Neural progenitor cell (in vitro differentiated cells): ENCODE results near the gene HERC2.

ENCODE experiments used
- EZH2 ChIP-seq: fragments of 200-600 bp; sonication (generic); IDR thresholded peaks from 2 replicates; pipeline ENCODE4 v1.6.1; 2017; ENCODE audit warnings: antibody characterized with exemption, mild to moderate bottlenecking, moderate library complexity
- TF ChIP-seq, protein P1 (sequence below): fragments of 200-600 bp; sonication (generic); IDR thresholded peaks from 2 replicates; pipeline ENCODE4 v1.5.1; 2017; ENCODE audit warnings: antibody characterized with exemption, mild to moderate bottlenecking

DNA sequence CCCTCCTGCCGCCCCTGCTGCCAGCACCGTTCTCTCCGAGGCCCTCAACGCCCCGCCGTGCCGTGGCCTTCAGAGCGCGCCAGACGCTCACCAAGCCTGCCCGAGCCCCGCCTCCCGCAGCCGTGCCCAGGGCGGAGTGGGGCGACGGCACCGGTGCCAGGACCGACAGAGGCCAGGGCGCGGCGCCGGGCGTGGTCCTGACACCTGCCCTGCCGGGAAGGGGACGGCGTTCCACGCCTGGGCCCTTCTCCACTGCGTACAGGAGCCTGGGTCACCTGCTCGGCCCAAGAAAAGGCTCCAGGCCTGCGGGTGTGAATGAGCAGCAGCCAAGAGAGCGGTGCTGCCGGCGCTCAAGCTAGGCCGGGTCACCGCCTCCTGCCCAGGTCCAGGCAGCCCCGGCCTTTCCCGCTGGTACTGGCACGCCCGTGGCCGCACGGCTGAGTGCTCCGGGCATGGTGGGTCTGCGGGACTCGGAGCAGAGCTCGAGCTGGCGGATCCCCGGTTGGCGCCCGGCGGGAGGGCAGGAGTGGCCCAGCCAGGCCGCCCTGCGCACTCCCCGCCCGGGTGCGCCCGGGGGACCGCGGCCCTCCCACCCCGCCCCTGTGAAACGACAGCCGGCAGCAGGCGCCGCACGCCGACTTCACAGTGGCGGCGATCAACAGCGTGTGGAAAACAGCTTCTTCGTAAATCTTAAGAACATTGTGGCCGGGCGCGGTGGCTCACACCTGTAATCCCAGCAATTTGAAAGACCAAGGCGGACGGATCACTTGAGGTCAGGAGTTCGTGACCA is 227.1 kb downstream of the HERC2 start:
- TF ChIP-seq, protein P1, sequence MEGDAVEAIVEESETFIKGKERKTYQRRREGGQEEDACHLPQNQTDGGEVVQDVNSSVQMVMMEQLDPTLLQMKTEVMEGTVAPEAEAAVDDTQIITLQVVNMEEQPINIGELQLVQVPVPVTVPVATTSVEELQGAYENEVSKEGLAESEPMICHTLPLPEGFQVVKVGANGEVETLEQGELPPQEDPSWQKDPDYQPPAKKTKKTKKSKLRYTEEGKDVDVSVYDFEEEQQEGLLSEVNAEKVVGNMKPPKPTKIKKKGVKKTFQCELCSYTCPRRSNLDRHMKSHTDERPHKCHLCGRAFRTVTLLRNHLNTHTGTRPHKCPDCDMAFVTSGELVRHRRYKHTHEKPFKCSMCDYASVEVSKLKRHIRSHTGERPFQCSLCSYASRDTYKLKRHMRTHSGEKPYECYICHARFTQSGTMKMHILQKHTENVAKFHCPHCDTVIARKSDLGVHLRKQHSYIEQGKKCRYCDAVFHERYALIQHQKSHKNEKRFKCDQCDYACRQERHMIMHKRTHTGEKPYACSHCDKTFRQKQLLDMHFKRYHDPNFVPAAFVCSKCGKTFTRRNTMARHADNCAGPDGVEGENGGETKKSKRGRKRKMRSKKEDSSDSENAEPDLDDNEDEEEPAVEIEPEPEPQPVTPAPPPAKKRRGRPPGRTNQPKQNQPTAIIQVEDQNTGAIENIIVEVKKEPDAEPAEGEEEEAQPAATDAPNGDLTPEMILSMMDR: no peak
- peak; percentile 80 for TF ChIP-seq EZH2
